Cerebellar cortex (tissue), 1 donor: ENCODE data around the gene PPARD.
"Not testable (repeated sequence)": the region's sequence is repeated elsewhere in the genome, so short reads cannot be mapped to it uniquely, and the experiment has no call there.

Experiments
- DNase-seq: peaks from one replicate; pipeline ENCODE4 v3.0.0-alpha.2; 2015; ENCODE audit warnings: low spot score

Gene PPARD

DNA sequence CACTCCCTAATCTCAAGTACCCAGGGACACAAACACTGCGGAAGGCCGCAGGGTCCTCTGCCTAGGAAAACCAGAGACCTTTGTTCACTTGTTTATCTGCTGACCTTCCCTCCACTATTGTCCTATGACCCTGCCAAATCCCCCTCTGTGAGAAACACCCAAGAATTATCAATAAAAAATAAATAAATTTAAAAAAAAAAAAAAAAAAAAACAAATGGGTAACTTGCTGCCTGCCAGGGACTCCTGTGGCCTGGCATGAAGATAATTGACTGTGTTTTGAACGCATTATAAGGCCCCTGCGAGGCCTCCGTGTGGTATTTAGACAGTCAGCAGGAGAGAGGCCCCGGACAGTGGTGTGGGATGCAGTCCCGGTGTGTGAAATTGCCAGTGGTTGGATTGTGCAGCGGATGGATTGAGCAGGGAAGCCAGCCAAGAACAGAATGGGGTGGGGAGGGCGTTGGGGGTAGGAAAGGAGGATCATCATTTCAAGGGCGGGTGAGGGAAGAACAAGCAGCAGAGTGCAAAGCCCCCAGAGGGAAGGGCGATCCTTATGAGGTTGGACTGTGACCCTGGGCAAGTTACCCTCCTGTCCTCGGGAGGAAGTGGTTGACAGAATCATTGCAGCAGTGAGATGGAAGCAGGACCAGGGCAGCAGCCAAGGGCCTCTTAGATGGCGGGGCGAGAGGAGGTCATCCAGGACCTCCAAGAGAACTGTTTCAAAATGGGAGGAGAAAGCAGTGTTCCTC lies 43.3 kb downstream of the PPARD start:
- no peak for DNase-seq

DNA sequence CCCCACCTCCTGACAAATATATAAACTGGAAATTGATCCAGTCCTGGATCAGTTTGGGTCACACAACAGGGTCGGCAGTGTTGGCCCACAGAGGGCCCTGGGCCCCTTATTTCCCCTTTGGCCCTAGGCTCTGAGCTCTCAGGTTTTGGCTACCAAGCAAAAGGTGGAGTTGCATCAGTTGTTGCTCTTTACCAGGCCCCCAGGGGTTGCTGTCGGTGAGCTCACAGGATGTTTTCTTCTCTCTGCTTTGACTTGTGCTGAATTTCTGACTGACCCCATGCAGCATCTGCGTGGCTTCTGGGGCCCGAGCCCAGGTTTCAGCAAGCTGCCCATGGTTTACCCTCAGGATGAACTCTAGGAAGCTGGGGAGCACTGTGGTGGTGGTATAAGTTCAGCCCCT lies 44.6 kb downstream of the PPARD start:
- DNase-seq, result no peak

DNA sequence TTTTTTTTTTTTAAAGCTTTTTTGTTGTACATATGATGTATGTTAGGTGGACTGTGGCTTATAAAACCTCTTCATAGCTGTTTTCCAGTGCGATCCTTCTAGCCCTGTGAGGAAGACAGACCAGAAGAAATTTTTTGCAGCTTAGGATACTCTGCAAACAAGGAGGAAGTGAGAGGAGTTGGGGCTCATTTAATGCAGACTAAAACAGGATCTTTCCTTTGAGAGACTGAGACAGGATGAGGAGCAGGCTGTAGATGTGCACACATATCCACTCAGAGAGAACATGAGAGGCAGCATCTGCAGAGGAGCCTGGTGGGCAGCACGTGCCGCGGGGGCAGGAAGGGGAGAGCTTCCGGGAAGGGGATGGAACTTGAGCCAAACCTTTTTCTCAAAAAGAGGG lies 45.7 kb downstream of the PPARD start:
- DNase-seq, result no peak

DNA sequence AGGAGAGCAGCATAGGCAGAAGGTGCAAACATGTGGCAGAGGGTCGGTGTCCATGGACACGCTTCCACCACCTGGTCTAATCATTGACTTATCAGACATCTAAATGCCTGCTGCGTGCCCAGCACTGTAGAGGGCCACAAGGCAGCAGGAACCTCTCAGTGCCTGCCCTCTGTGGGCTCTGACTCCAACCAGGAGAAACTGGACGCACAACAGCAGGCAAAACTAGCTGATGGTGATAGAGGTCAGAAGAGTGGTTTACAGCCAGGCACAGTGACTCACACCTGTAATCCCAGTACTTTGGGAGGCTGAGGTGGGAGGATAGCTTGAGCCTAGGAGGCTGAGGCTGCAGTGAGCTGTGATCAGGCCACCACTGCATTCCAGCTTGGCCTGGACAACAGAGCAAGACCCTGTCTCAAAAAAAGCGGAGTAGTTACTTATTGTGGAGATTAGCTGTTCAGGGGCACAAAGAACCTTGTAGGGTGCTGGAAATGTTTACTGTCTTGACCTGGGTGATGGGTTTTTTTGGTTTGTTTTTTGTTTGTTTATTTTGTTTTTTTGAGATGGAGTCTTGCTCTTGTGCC lies 46.5 kb downstream of the PPARD start:
- no peak for DNase-seq

DNA sequence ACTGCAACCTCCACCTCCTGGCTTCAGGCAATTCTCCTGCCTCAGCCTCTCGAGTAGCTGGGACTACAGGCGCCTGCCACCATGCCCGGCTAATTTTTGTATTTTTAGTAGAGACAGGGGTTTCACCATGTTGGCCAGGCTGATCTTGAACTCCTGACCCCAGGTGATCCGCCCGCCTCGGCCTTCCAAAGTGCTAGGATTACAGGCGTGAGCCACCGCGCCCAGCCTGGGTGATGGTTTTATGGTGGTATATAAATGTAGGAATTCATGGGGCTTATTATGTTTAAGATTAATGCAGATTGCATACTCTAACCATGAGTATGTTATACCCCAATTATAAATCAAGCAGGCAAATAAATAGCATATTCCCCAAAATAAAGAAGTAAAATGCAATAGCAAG lies 47.0 kb downstream of the PPARD start:
- DNase-seq, result not testable (repeated sequence)

DNA sequence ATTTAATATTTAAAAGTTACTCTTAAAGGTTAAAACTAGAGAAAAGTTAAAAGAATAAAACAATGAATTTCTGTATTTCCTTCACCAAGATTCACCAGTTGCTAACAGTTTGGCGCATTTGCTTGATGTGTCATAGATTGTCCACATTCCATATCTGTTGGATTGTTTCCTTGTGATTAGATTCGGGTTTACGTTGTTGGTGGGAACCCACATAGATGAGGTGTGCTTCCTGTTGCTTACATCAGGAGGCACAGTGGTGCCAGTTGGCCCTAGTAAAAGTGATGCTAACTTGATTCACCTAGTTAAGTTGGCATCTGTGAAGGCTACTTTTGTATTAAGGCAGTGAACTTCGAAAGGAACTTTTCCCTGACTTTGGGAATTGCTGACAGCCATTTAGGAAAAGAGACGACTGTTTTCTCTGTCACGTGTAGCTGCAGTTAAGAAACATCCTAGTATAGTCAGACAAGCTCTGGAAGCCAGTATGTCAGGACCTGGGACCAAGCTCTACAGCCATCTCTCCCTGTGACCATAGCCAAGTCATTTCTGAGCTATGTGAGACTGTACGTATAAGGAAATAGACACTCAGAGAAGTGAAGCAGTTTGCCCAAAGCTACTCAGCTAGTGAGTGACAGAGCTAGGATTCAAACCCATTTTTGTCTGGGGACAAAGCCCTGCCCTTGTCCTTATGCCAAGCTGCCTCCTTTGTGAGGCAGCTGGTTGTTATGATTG lies 49.0 kb downstream of the PPARD start:
- DNase-seq, result no peak

GRCh38 chr6:35392111-35392702 lies 49.8 kb downstream of the PPARD start:
- peak; percentile 63 for DNase-seq

DNA sequence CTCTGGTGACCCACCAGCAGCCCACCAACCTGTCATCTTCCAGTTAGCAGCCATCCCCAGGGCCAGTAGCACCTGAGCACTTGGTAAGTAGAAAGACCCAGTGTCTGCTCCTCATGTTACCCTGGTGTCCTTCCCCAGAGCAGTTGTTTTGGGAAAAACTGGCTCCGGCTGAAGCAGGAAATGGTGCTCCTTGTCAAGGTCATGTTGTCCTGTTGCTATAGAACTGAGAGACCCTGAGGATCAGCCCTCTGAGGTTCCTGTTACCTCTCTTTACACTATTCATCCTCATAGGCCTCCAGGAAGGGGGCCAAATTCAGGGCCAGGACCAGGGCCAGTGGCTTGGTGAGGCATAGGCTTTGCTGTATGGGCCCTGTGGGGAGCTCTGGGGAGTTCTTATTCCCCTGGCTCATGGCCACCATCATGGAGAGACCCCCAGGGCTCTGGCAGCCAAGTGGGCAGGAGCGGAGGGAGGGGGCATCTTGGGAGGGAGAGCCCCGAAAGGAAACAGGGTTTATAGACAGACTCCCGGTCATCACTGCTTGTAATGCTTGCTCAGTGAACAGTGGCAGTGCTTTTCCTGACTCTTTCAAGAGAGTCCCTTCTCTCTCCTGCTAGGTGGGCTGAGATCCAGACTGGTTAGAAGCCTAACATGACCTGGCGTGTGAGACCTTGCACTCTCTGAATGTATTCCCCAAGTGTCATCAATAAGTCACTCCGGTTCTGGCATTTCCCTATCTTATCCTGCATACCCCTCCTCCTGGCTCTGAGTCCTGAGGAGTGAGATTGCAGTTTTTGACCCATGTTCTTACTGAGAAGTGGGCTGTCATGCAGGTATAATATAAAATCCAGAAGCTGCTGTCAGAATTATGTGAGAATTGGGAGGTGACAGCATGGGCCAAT lies 50.7 kb downstream of the PPARD start:
- DNase-seq, result no peak

DNA sequence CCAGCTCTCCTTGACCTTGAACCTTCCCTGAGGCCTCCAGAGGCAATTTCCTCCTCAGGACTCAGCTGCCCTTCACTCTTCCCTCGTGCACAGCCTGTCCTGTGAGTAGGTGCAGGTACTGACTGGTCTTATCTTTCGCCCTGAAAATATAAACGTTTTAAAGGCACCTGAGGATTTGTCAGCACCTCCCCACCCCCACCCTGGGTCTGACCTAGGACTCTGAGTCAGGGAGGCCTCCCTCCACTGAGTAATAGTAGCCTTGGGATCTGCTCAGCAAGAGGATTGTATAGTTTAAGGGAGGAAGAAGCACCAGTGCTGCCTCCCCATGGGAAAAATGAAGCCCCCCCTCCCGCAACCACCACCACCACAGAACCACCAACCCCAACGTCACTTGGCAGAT lies 54.6 kb downstream of the PPARD start:
- DNase-seq, result no peak

- no peak for DNase-seq
Measured at GRCh38 chr6:35397806-35398418, 55.6 kb downstream of the PPARD start.

DNA sequence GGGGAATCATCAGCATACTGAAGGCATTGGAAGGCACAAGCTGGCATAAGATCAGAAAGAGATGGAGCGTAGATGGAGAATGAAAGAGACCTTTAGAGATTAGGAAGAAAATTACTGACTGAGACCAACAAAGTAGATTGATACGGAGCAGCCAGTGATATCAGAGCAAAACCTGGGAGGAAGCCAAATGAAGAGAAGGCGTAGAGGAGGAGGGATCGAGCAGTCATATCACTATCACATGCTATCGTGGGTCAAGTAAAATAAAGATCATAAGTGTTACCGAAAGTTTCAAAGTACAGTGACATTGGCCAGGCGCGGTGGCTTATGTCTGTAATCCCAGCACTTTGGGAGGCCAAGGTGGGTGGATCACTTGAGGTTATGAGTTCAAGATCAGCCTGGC lies 56.2 kb downstream of the PPARD start:
- DNase-seq, result no peak

DNA sequence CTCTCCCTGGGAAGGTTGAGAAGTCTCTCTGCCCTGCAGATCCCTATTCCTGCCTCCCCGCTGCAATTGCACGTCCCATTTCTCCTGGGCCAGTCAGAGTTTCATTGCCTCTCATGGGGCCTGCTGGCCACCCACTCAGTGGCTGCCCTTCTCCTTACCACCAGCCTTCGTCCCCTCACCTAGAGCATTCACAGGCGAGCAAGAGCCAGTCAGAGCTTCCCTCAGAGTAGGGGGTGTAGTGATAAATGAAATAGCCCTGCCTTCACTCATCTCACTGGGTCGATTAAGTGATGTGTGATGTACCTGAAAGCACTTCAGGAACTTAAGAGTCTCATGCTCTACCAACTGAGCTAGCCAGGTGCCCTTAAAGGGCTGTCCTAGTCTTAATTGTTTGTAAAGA lies 57.8 kb downstream of the PPARD start:
- DNase-seq, result no peak

GRCh38 chr6:35400901-35401311 lies 58.5 kb downstream of the PPARD start:
- DNase-seq, result no peak

- DNase-seq, result no peak
Measured at GRCh38 chr6:35401514-35401913, 59.2 kb downstream of the PPARD start.

- no peak for DNase-seq
Measured at GRCh38 chr6:35402136-35402855, 59.9 kb downstream of the PPARD start.

- DNase-seq, result no peak
Measured at GRCh38 chr6:35402856-35403191, 60.5 kb downstream of the PPARD start.

- no peak for DNase-seq
Measured at GRCh38 chr6:35403544-35404442, 61.4 kb downstream of the PPARD start.

DNA sequence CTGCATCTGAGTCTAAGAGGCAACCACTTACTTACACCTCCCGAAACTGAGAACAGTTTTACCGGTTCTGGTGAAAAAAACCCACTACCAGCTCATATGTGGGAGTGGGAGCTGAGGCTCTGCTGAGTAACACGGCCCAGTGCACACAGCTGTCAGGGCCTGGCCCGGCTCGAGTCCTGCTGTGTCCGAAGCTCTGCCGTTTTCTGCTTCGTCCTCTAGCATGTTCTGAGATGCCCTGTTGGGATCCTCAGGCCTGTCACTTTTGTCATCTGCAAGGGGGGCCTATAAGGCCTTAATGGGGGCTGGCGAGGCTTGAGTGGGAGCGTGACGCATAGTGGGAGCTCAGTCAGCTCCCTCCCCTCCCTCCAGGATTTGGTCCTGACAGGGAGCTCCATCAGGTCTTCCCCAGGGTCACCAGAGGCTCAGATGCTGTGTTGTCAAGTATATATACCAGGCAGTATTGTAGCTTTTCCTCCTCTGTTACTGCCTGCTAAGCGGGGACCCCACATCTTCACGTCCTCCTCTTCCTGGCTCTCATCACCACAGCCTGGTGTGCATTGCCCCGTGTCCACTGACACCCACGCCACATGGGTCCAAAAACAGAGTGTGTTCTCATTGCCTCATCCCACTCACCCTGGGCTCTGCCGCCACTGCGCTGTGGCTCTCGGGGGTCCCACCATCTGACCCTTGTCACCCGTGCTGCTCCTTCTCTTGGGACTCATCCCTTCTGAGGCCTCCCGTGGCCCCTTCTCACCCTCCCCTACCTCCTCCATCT lies 64.5 kb downstream of the PPARD start:
- DNase-seq, result no peak

DNA sequence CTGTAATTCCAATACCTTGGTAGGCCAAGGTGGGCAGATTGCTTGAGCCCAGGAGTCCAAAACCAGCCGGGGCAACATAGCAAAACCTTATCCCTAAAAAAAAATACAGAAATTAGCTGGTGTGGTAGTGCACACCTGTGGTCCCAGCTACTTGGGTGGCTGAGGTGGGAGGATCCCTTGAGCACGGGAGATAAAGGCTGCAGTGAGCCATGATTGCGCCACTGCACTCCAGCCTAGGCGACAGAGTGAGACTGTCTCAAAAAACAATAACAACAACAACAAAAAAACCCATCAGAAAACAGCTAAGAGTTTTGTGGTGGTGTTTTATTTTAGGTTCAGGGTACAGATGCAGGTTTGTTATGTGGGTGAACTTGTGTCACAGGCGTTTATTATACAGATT lies 66.9 kb downstream of the PPARD start:
- DNase-seq, result no peak
